Vagina (tissue), 2 donors: ENCODE results near the gene AKAP13.

Experiments used
- CTCF ChIP-seq, 3 experiments: fragments of 450-650 bp in 2 of 3; fragments of 200-600 bp in 1 of 3; sonication (generic) in 1 of 3; IDR thresholded peaks; one replicate each; pipeline ENCODE4 v1.5.1; 2017 to 2019; ENCODE audit warnings: antibody characterized with exemption in 3 of 3, mild to moderate bottlenecking in 2 of 3, moderate library complexity in 2 of 3
- POLR2A ChIP-seq, 2 donors: fragments of 450-650 bp; IDR thresholded peaks; one replicate each; pipeline ENCODE4 v1.6.1; 2017; ENCODE audit warnings: antibody characterized with exemption in 2 of 2, mild to moderate bottlenecking in 2 of 2, moderate library complexity in 2 of 2

DNA sequence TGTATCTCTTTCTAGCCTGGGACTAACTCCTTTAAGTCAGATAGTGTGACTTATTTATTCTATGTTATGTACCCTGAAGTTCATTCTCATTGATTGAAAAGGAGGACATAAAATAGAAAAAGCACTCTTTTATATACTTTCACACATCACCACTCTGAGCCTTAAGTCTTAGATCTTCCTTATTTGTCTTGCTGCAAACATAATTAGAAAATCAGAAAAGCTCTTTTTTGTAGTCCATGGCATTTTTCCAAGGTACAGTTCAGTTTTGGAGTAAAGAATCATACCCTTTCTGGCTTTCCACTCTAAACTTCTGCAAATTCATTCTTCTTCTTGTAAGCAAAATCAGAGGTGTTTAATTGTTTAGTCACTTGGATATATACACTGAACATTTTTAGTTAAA lies 75.5 kb downstream of the AKAP13 start:
- no peak for TF ChIP-seq CTCF (IDR thresholded peaks at IDR 0.05)
- no peak for TF ChIP-seq POLR2A (IDR thresholded peaks at IDR 0.05)
